NCI-H446 treated with DMSO at 0.1 percent for 48 hours (cell line): Measurements from ENCODE around the gene EPB41L2.
"Not testable (repeated sequence)": the region's sequence is repeated elsewhere in the genome, so short reads cannot be mapped to it uniquely, and the experiment has no call there.

ENCODE experiments used
- DNase-seq: peaks from one replicate; lab custom pipeline; 2025; lab: John Stamatoyannopoulos, UW

EPB41L2 gene

GRCh38 chr6:131003488-131004386 lies 59.3 kb downstream of the EPB41L2 start:
- no peak for DNase-seq

GRCh38 chr6:131002661-131002980 lies 60.4 kb downstream of the EPB41L2 start:
- no peak for DNase-seq

DNA sequence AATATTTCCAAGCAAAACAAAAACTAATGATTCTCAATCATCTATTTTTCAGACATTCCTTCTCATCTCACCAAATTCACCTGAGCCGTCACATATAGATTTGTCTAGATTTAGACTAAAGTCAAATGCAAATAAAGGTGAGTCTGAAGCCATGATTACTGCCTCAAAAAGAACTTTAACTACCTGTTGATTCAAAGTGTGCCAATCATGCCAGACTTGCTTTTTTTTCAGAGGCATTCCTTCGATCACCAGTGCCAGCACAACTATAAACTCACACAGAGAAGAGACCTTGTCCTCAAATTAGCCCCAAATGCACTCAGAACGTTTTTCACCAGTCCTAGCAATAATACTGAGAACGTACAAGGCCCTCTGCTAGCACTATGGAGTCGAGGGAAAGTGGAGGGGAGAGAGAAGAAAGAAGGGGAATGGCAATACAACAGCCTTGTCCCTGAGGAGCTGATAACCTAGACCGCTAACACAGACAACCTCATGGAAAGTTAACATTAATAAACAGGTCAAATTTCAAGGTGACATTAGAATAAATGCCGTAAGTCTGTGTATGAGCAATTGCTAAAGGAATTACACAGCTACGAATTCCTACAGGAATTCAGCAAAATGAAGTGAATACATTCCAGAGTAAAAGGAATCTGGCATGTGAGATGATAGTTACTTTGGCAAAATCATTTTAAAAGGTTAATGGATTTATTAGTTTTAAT lies 60.9 kb downstream of the EPB41L2 start:
- no peak for DNase-seq

DNA sequence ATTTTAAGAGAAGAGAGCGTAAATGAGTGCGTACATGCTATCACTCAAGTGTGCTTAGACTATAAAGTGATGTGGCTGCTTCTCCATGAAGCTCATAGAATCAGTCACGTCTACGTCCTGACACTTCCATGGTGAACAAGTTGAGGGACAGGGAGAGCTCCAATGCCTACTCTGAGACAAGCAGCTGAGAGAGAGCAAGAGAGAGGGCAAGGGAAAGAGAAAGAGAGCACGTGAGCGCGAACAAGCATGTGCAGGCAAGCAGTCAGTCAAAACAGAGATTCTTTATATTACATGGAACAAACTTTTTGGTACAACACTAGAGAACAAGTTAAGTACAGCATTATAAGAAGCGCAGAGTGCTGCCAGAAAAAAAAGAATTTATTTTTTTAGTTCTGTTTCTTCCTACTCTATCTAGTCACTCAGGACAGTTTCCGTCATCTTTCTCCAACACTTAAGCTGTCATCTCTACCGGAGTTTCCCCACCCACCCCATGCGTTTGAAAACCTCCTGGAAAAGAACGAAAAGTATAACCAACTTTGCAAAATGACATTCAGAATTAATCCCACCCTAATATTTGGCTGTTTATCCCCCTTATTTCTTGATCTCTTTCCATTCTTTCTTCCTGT lies 61.8 kb downstream of the EPB41L2 start:
- no peak for DNase-seq

- DNase-seq, result no peak
Measured at GRCh38 chr6:131000544-131000943, 62.5 kb downstream of the EPB41L2 start.

- no peak for DNase-seq
Measured at GRCh38 chr6:130997061-130997753, 65.8 kb downstream of the EPB41L2 start.

DNA sequence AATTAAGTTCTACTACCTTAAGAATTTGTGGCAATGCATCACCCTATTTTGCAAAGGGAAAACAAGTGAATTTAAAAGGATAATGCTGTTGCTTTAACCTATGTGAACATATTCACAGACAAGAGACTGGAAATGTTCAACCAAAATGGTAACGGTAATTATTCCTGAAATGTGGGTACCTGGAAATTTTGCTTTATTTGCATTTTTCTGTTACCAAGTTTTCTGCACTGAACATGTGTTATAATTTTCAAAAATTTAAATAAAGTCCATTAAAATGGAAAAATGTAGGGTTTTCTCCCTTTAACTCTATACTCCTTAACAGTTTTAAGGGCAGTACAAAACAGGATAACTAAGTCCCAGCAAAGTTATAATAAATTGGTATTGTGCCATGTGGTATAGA lies 66.4 kb downstream of the EPB41L2 start:
- DNase-seq, result no peak

DNA sequence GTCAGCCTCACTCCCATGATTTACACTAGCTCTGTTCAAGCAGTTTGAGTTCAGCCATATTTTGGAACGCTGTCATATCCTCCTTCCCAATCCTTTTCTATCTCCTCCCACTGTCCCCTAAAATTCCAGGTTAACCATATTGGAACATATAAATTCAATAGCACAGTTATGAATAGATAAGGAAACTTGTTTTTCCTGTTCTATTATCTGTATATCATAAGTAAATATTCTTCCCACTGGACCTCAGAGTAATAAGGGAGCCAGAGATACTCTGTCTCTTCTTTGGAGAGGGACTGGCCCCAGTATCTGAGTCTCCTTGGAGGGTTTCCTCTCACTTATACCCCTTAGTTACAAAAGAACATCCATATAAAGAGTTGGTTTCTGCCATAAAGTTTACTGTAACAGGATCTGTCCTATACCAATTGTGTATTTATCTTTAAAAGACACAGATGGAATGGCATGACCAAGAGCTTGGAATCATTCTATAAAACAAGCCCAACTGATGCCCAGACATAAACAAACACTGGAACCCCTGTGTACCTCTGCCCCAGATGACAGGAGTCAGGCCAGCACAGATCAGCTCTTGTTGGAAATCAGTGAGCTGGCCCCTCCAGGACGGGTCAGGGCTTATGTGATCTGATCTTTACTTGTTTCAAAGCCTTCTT lies 67.1 kb downstream of the EPB41L2 start:
- no peak for DNase-seq

DNA sequence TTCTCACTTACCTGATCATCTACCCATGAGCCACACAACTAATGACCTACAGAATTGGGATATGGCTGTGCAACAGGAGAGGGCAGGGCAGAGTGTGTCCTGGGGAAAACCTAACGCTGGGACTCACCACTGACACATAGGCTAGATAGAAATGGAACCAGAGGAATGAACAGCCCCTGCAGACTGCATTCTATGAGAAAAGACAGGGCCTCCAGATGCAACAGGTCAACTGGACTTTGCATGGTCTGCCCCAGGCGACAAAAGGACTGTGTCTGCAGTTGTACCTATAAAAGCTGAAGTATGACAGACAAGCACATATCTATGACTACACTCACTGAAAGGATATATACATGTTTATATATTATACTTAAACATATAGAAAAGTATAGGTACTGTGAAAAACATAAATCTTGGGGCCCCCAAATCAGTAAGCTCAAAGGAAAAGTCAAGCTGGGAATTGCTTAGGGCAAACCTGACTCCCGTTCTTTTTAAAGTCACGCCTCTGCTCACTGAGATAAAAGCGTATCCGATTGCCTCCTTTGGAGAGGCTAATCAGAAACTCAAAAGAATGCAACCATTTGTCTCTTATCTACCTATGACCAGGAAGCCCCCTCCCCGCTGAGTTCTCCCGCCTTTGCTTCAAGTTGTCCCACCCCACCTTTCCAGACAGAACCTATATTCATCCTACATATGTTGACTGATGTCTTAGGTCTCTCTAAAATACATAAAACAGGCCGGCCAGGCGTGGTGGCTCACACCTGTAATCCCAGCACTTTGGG lies 68.5 kb downstream of the EPB41L2 start:
- no peak for DNase-seq

- no peak for DNase-seq
Measured at GRCh38 chr6:130993292-130993765, 69.7 kb downstream of the EPB41L2 start.

DNA sequence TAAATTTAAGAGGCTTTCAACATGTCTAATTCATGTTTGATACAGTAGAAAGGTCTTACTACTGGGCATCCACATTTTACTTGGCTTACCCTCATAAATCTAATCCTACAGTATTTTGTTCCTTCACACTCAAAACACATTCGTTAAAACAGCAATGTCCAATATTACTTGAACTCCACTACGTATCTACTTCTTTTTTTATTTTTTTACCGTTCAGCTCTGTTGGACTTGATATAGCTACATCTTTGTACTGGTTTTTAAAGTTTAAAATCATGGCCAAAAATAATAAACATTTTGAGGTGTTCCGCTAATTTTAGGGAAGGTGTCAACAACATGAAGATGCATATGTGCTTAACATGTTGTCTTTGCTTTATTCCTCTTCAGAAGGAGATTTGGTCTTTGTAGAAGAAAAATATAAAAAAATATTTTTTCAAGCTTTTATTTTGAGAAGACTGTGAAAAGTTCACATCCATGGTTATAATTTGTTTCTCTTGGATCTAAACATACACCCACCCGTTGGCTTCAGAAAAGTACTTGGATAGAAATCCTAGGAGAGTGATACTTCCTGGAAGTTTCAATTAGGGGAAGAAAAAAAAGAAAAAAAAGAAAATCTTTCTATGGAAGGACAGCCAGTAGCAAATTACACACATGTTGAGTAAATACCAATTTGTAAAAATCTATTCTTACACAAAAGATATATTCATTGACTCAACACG lies 71.5 kb downstream of the EPB41L2 start:
- no peak for DNase-seq

GRCh38 chr6:130987539-130987938 lies 75.5 kb downstream of the EPB41L2 start:
- not testable (repeated sequence) for DNase-seq

- no peak for DNase-seq
Measured at GRCh38 chr6:130985115-130985514, 77.9 kb downstream of the EPB41L2 start.

DNA sequence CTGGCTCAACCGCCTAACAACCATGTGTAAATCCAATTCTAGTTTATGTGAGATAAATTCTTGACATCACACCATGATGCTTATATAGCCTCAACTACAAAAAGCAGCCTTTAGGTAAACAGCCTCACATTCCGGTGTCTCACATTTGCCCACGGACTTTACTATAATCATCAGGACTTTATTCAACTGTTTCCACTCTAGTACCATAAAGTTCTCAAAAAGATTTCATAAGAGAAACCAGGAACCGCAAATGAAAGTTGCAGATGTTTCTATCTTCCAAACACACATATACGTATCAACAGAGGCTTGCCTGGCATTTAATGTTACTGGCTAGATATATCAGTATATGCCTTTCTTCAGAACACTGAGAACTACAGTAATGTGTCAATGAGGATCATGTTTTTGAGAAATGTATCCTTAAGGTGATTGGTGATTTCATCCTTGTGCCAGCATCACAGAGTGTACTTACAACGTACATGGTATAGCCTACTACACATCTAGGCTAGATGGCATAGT lies 80.0 kb downstream of the EPB41L2 start:
- DNase-seq, result no peak

- no peak for DNase-seq
Measured at GRCh38 chr6:130982135-130982534, 80.9 kb downstream of the EPB41L2 start.

DNA sequence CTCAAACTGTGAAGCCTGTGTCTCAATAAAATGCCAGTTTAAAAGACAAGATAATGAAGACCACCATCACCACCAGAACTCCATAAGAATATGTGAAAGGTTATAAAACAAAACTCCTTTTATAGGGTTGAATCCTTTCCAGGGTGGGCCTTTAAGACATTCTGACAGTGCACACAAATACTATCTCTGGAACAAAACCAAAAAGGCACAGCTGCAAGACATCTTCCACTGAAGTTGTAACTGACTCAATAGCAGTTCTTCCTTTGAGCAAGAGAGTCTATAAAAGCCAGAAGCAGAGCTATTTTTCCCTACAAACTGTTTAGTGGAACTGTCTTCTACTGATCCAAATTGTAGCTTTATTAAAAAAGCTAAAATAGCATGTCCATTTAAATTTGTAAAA lies 81.6 kb downstream of the EPB41L2 start:
- no peak for DNase-seq

DNA sequence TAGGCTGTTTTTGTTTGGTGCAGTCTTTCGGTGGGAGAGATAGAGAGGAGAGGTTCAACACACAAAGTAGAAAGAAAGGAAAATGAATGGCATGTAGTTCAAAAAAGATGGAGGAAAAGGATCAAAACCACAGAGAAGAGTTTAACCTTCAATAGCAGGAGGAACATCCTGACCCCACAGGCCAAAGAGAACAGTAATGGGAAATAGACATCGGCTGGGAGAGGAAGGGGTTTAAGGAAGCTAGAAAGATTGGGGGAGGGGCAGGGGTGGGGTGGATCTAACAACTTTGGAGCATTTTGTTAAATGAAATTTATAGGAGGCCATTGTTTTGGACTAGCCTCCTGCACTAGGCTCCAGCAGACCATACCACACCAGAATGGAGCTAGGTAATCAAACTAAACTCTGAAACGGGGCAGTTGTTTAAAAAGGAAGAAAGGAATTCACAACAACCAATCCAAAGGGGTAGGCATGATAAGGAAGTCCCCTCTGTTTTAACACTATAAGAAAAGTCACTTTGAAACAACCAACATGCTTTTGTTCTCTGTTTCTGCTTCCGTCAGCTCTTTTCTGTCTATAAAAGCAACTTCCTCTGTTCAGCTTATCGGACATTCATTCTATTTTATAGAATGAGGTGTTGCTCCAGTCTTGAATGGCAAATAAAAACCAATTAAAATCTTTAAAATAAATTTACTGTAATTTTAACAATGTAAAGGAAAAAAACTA lies 82.6 kb downstream of the EPB41L2 start:
- no peak for DNase-seq

- DNase-seq, result no peak
Measured at GRCh38 chr6:130978660-130979396, 84.2 kb downstream of the EPB41L2 start.

GRCh38 chr6:130978180-130978579 lies 84.9 kb downstream of the EPB41L2 start:
- no peak for DNase-seq
